Suprapubic skin (tissue), 3 donors: ENCODE measurements around the gene AGBL1.

Source experiments
- CTCF ChIP-seq, 2 donors: fragments of 200-600 bp in 1 of 2; fragments of 450-650 bp in 1 of 2; sonication (generic) in 1 of 2; IDR thresholded peaks; one replicate each; pipeline ENCODE4 v1.5.1; 2016 to 2019; ENCODE audit warnings: antibody characterized with exemption in 2 of 2, mild to moderate bottlenecking in 1 of 2, moderate library complexity in 1 of 2
- POLR2A ChIP-seq, 2 donors: fragments of 450-650 bp; IDR thresholded peaks; one replicate each; pipeline ENCODE4 v1.6.1; 2017; ENCODE audit warnings: antibody characterized with exemption in 2 of 2, mild to moderate bottlenecking in 2 of 2, moderate library complexity in 2 of 2

- no peak for TF ChIP-seq CTCF (IDR thresholded peaks at IDR 0.05)
- no peak for TF ChIP-seq POLR2A (IDR thresholded peaks at IDR 0.05)
Measured at GRCh38 chr15:86201313-86202008, 121.8 kb downstream of the AGBL1 start.
